T-cell (primary cell): ENCODE results near the gene SAMD4B. TPM values are rescaled to one million over a fixed set of nuclear protein-coding genes. Genes with fewer than 3 reads are reported as not detected.
"Not testable (repeated sequence)": the region's sequence is repeated elsewhere in the genome, so short reads cannot be mapped to it uniquely, and the experiment has no call there.

Source experiments
- ATAC-seq, 4 experiments: fragments of 200-7000 bp in 3 of 4; fragments of 150-1000 bp in 1 of 4; cut with Tn5 transposase; replicated peaks in 1 of 4; 1 replicate in 3 of 4; 2 replicates in 1 of 4; pipeline ENCODE4 v1.10.0; 2021; ENCODE audit warnings: moderate library complexity in 3 of 4, mild to moderate bottlenecking in 2 of 4, moderate number of reproducible peaks in 1 of 4
- CTCF ChIA-PET, 2 donors: fragments of 300-600 bp; sonication (Branson Sonifier 250); formaldehyde crosslinking; loops; one replicate each; lab custom pipeline; 2022; ENCODE audit warnings: antibody characterized with exemption in 2 of 2; lab: Charles Lee
- POLR2A ChIA-PET, 2 donors: fragments of 300-600 bp; sonication (Branson Sonifier 250); formaldehyde crosslinking; loops; one replicate each; lab custom pipeline; 2022; ENCODE audit warnings: antibody characterized with exemption in 2 of 2; lab: Charles Lee
- DNase-seq, 35 experiments: peaks; one replicate each; pipeline versions ENCODE4 v3.0.0 to v3.0.0-alpha.2; 2013 to 2023
- H3K27ac ChIP-seq: one replicate; pipeline ENCODE4 v1.5.1; 2013; ENCODE audit warnings: low read length
- H3K27me3 ChIP-seq, 2 experiments: replicated peaks in 1 of 2; 1 replicate in 1 of 2; 2 replicates in 1 of 2; pipeline versions ENCODE4 v1.6.1 to v1.7.0; 2013; ENCODE audit warnings: low read length in 1 of 2, mixed read lengths in 1 of 2; ENCODE audit not compliant: control insufficient read depth in 2 of 2, insufficient read depth in 2 of 2; ENCODE audit errors: extremely low read depth in 1 of 2
- H3K36me3 ChIP-seq, 2 donors: 1 replicate in 1 of 2; 2 replicates in 1 of 2; pipeline versions ENCODE4 v1.6.1 to v1.7.0; 2013; ENCODE audit warnings: low read length in 1 of 2; ENCODE audit not compliant: control insufficient read depth in 2 of 2, insufficient read depth in 1 of 2; ENCODE audit errors: extremely low read depth in 1 of 2
- H3K4me1 ChIP-seq, 2 experiments: 1 replicate in 1 of 2; 2 replicates in 1 of 2; pipeline versions ENCODE4 v1.6.1 to v1.7.0; 2013; ENCODE audit warnings: low read length in 2 of 2, mixed read lengths in 1 of 2; ENCODE audit not compliant: insufficient read depth in 2 of 2, control insufficient read depth in 1 of 2; ENCODE audit errors: extremely low read depth in 1 of 2
- H3K4me3 ChIP-seq, 2 donors: 1 replicate in 1 of 2; 2 replicates in 1 of 2; pipeline versions ENCODE4 v1.5.1 to v1.7.0; 2013; ENCODE audit warnings: mild to moderate bottlenecking in 2 of 2, low read length in 1 of 2, moderate library complexity in 1 of 2; ENCODE audit not compliant: control insufficient read depth in 1 of 2; ENCODE audit errors: extremely low read depth in 1 of 2
- H3K9me3 ChIP-seq: 2 replicates; pipeline ENCODE4 v1.7.0; 2013
- H3K27ac Mint-ChIP-seq, 2 donors: one replicate each; pipeline ENCODE4 v1.8.0; 2020 to 2021; ENCODE audit warnings: mild to moderate bottlenecking in 2 of 2, mixed read lengths in 2 of 2
- H3K27me3 Mint-ChIP-seq, 2 donors: one replicate each; pipeline ENCODE4 v1.8.0; 2021 to 2022; ENCODE audit warnings: mixed read lengths in 2 of 2
- H3K36me3 Mint-ChIP-seq: one replicate; pipeline ENCODE4 v1.8.0; 2021; ENCODE audit warnings: mixed read lengths
- H3K4me1 Mint-ChIP-seq, 3 donors: one replicate each; pipeline ENCODE4 v1.8.0; 2020 to 2022; ENCODE audit warnings: mixed read lengths in 3 of 3, mild to moderate bottlenecking in 1 of 3
- H3K4me3 Mint-ChIP-seq, 3 donors: one replicate each; pipeline ENCODE4 v1.8.0; 2020 to 2022; ENCODE audit warnings: mild to moderate bottlenecking in 3 of 3, mixed read lengths in 3 of 3, moderate library complexity in 3 of 3
- H3K9me3 Mint-ChIP-seq, 3 donors: one replicate each; pipeline ENCODE4 v1.8.0; 2020 to 2022; ENCODE audit warnings: mixed read lengths in 3 of 3
- WGBS: methylation state at CpG from one replicate; pipeline ENCODE4 v1.1.5; 2013; ENCODE audit warnings: missing lambda C conversion rate; ENCODE audit not compliant: insufficient coverage; 5-methylcytosine and 5-hydroxymethylcytosine counted together
- total RNA-seq, 35 experiments: library from RNA in 6 of 35; stranded (reverse) in 6 of 35; fragments of 120-200 nt in 1 of 35; gene quantifications; one replicate each; pipeline versions ENCODE4 v1.2.1 to v1.2.4 and lab custom pipeline; 2013 to 2026

SAMD4B gene
- total RNA-seq, 5 donors from 2014 or later (not counting 1 experiment from before 2014, with no cell fraction given): 59.4 to 72.3 (median 62.0) TPM

- Mint-ChIP-seq H3K27ac (peak overlapping the region; percentile 92 to 98), H3K4me1 (peaks cover 62 to 77% (median 74%) of the 10 kb centered on the region in 3 donors)
- H3K27ac ChIP-seq: no peak overlapping the region
These were observed 2.5 kb upstream of the SAMD4B start for GRCh38 chr19:39339674-39340073.

GRCh38 chr19:39340156-39340555, 2.1 kb upstream of the SAMD4B start:
- H3K36me3 ChIP-seq, H3K9me3 ChIP-seq, H3K9me3 Mint-ChIP-seq, H3K27ac ChIP-seq, H3K27me3 Mint-ChIP-seq, CTCF ChIA-PET, ATAC-seq, DNase-seq, POLR2A ChIA-PET, H3K4me3 ChIP-seq, H3K27me3 ChIP-seq: not testable (repeated sequence)
- peaks cover 13% of the 10 kb centered on the region for H3K36me3 Mint-ChIP-seq
- WGBS: 91% methylated on average over 6 of the region's 7 CpGs
- H3K4me1 ChIP-seq: peaks cover 12 to 65% of the 10 kb centered on the region in 2 experiments
- peaks cover 63 to 77% (median 74%) of the 10 kb centered on the region in 3 donors for H3K4me1 Mint-ChIP-seq
- peak overlapping the region; percentile 92 to 98 for H3K27ac Mint-ChIP-seq
- peak overlapping the region; percentile 90 to 98 (median 95) for H3K4me3 Mint-ChIP-seq

More at GRCh38 chr19:39339674-39340073, 2.5 kb upstream of the SAMD4B start:
- H3K9me3 Mint-ChIP-seq: no peaks in the 10 kb centered on the region
- Histone ChIP-seq H3K9me3 (no peaks in the 10 kb centered on the region), H3K4me3 (no peak overlapping the region), H3K27me3 (no peaks in the 10 kb centered on the region), H3K4me1 (peaks cover 11 to 66% of the 10 kb centered on the region in 2 experiments), H3K36me3 (no peaks in the 10 kb centered on the region)
- no peaks in the 10 kb centered on the region for H3K27me3 Mint-ChIP-seq
- ChIA-PET CTCF (no interaction called here), POLR2A (interaction anchor here in 1 of 2 donors (0.6 kb wide), 1 partner anchor 66 kb away, joined by 3 read pairs; no protein-coding TSS in a partner anchor)
- DNase-seq (no peak), ATAC-seq (no peak)
- WGBS: 100% methylated on average over 1 of the region's 1 CpG
- H3K36me3 Mint-ChIP-seq: peaks cover 12% of the 10 kb centered on the region
- peak overlapping the region; percentile 90 to 98 (median 95) for H3K4me3 Mint-ChIP-seq

- H3K36me3 Mint-ChIP-seq: peaks cover 14% of the 10 kb centered on the region
- H3K4me3 Mint-ChIP-seq: peak overlapping the region; percentile 90 to 98 (median 95)
- H3K27me3 ChIP-seq: no peaks in the 10 kb centered on the region
- no peaks in the 10 kb centered on the region for H3K9me3 ChIP-seq
- ChIA-PET POLR2A (no interaction called here), CTCF (interaction anchor here in 1 of 2 donors (1.3 kb wide), 1 partner anchor 50 kb away, joined by 6 read pairs; the partner anchor contains the start of genes MED29 and PAF1)
- peak overlapping the region; percentile 95 to 99 for H3K4me3 ChIP-seq
- peaks cover 4 to 11% of the 10 kb centered on the region in 2 donors for H3K36me3 ChIP-seq
- H3K27ac ChIP-seq: peak overlapping the region; percentile 83
- H3K9me3 Mint-ChIP-seq: no peaks in the 10 kb centered on the region
- H3K4me1 Mint-ChIP-seq: peaks cover 68 to 77% (median 76%) of the 10 kb centered on the region in 3 donors
- peak overlapping the region; percentile 92 to 98 for H3K27ac Mint-ChIP-seq
- peak in 1 of 4 experiments; percentile 0 for ATAC-seq
- WGBS: 3% methylated on average over 17 of the region's 17 CpGs
- peaks cover 13 to 65% of the 10 kb centered on the region in 2 experiments for H3K4me1 ChIP-seq
- H3K27me3 Mint-ChIP-seq: no peaks in the 10 kb centered on the region
- peak in 4 of 35 experiments; percentile 10 to 23 (median 14) for DNase-seq
These were observed 997 bp upstream of the SAMD4B start for GRCh38 chr19:39341129-39341718.

GRCh38 chr19:39342647-39343305, 555 bp downstream of the SAMD4B start:
- 3% methylated on average over 51 of the region's 51 CpGs for WGBS
- H3K27ac Mint-ChIP-seq: peak overlapping the region in 1 of 2 donors; percentile 68
- POLR2A ChIA-PET: interaction anchor here in 1 of 2 donors (0.5 to 1.1 kb wide), 7 partner anchors 14 to 465 kb away, joined by 3 to 23 read pairs (median 6); partner anchors contain the start of genes MED29, PAF1 and RPS16

GRCh38 chr19:39345956-39346355, 3.7 kb downstream of the SAMD4B start:
- H3K4me1 ChIP-seq: peaks cover 10 to 36% of the 10 kb centered on the region in 2 experiments
- Mint-ChIP-seq H3K9me3 (no peaks in the 10 kb centered on the region), H3K36me3 (peaks cover 27% of the 10 kb centered on the region), H3K4me1 (peaks cover 64 to 75% (median 66%) of the 10 kb centered on the region in 3 donors), H3K27me3 (no peaks in the 10 kb centered on the region), H3K4me3 (no peak overlapping the region), H3K27ac (no peak overlapping the region)
- WGBS: 100% methylated on average over 1 of the region's 1 CpG
- CTCF ChIA-PET: interaction anchor here in 1 of 2 donors (0.5 kb wide), 1 partner anchor 139 kb away, joined by 4 read pairs; no protein-coding TSS in a partner anchor
- H3K36me3 ChIP-seq: peaks cover 16 to 34% of the 10 kb centered on the region in 2 donors
- H3K9me3 ChIP-seq: no peaks in the 10 kb centered on the region
- ATAC-seq (no peak), DNase-seq (no peak)
- H3K4me3 ChIP-seq: no peak overlapping the region
- H3K27me3 ChIP-seq: no peaks in the 10 kb centered on the region
- POLR2A ChIA-PET: interaction anchor here in 1 of 2 donors (0.6 kb wide), 2 partner anchors 85 to 604 kb away, joined by 3 to 5 read pairs; no protein-coding TSS in a partner anchor
- no peak overlapping the region for H3K27ac ChIP-seq

More at GRCh38 chr19:39342647-39343305, 555 bp downstream of the SAMD4B start:
- H3K36me3 Mint-ChIP-seq: peaks cover 19% of the 10 kb centered on the region
- peak overlapping the region; percentile 63 to 72 for H3K4me3 ChIP-seq
- H3K27me3 ChIP-seq: no peaks in the 10 kb centered on the region
- H3K27me3 Mint-ChIP-seq: no peaks in the 10 kb centered on the region
- no peaks in the 10 kb centered on the region for H3K9me3 Mint-ChIP-seq
- H3K27ac ChIP-seq: peak overlapping the region; percentile 60
- H3K4me1 Mint-ChIP-seq: peaks cover 73 to 79% (median 76%) of the 10 kb centered on the region in 3 donors
- peaks cover 5 to 25% of the 10 kb centered on the region in 2 donors for H3K36me3 ChIP-seq
- no peak for ATAC-seq
- no peaks in the 10 kb centered on the region for H3K9me3 ChIP-seq
- H3K4me3 Mint-ChIP-seq: peak overlapping the region; percentile 77 to 84 (median 82)
- H3K4me1 ChIP-seq: peaks cover 13 to 50% of the 10 kb centered on the region in 2 experiments
- CTCF ChIA-PET: interaction anchor here in 1 of 2 donors (0.6 to 1.3 kb wide), 7 partner anchors 15 to 501 kb away, joined by 3 to 6 read pairs (median 4); partner anchors contain the start of genes MED29, PAF1 and RPS16
- DNase-seq: peak in 5 of 35 experiments; percentile 5 to 28 (median 9)
